ENCODE results near the gene SHLD1. TPM values are rescaled to one million over a fixed set of nuclear protein-coding genes. Genes with fewer than 3 reads are reported as not detected.

The SHLD1 gene
- total RNA-seq, 1 donor from 2014 or later, result 4.1 TPM

DNA sequence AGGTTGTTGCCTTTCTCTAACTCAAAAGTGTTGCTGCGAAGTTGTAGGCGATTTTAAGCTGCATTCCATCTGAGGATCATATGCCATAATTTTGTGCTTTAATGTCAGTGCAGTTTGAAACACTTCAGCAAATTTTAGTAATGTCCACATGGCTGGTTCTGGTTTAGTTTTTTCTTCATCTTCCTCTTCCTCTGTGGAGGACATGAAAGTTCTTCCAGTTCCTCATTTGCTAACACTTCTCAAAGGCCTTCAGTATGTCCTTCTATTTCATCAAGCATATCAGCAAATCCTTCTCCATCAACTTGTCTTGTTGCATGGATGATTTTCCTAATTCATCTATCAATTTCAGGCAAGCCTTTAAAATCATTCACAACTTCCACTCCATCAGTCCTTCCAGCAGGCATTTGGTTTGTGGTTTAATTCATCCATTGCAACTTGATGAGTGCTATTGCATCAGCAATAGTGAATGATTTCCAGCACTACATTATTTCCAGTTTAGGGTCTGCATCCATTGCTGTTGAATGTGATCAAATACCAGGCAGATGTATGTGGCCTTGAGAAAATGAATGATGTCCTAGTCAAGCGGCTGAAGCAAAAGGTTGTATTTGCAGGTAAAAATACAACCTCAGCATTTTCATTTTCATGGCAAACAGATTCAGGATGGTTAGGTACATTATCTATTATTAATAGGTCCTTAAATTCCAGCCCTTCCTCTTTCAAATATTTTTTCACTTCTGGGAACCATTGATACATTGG is 20.2 kb downstream of the SHLD1 start:
- no peak for DNase-seq (ENCODE audit: extremely low spot score, unreplicated experiment)
- Mint-ChIP-seq H3K4me1 (ENCODE audit: unreplicated experiment) (no peaks in the 10 kb centered on the region), H3K36me3 (no peaks in the 10 kb centered on the region), H3K9me3 (no peaks in the 10 kb centered on the region), H3K27me3 (no peaks in the 10 kb centered on the region), H3K27ac (no peak overlapping the region), H3K4me3 (no peak overlapping the region)
- TF ChIP-seq CTCF (conservative IDR thresholded peaks at IDR 0.05), result no peak

DNA sequence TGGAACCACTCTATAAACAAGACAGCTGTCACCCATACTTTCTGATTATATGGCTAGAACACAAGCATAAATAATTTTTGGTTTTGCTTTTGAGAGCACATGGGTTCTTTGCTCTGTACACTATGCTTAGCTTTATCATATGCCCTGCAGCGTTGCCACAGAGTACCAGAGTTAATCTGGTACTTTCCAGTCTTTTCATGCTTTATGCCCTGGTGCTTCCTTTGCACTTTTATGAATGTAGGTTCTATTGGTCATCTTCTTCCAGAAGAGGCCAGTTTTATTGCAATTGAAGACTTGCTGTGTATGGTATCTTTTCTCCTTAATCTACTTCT is 20.8 kb downstream of the SHLD1 start:
- no peak for DNase-seq (ENCODE audit: extremely low spot score, unreplicated experiment)
- Mint-ChIP-seq H3K9me3 (no peaks in the 10 kb centered on the region), H3K27ac (no peak overlapping the region), H3K4me1 (ENCODE audit: unreplicated experiment) (no peaks in the 10 kb centered on the region), H3K36me3 (no peaks in the 10 kb centered on the region), H3K4me3 (no peak overlapping the region), H3K27me3 (no peaks in the 10 kb centered on the region)
- no peak for TF ChIP-seq CTCF (conservative IDR thresholded peaks at IDR 0.05)

DNA sequence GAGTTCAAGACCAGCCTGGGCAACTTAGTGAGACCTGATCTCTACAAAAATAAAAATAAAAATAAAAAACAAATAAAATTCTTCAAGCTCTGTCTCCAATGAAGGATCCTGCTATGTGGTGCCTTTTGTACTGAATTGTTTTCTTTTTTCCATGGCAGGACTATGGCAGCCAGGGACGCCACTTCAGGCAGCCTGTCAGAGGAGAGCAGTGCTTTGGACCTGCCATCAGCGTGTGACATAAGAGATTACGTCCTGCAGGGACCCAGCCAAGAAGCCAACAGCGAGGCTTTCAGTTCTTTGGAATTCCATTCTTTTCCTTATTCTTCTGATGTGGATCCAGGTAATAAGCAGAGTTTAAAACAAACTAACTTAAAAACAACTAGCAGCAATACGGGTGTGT is 22.5 kb downstream of the SHLD1 start:
- DNase-seq (ENCODE audit: extremely low spot score, unreplicated experiment), result no peak
- no peak overlapping the region for H3K4me3 Mint-ChIP-seq
- H3K9me3 Mint-ChIP-seq, result no peaks in the 10 kb centered on the region
- H3K4me1 Mint-ChIP-seq (ENCODE audit: unreplicated experiment), result no peaks in the 10 kb centered on the region
- no peak overlapping the region for H3K27ac Mint-ChIP-seq
- no peaks in the 10 kb centered on the region for H3K36me3 Mint-ChIP-seq
- no peak for TF ChIP-seq CTCF (conservative IDR thresholded peaks at IDR 0.05)
- no peaks in the 10 kb centered on the region for H3K27me3 Mint-ChIP-seq

- no peak overlapping the region for H3K4me3 Mint-ChIP-seq
- H3K4me1 Mint-ChIP-seq (ENCODE audit: unreplicated experiment), result no peaks in the 10 kb centered on the region
- H3K27ac Mint-ChIP-seq, result no peak overlapping the region
- no peak for TF ChIP-seq CTCF (conservative IDR thresholded peaks at IDR 0.05)
- no peaks in the 10 kb centered on the region for H3K36me3 Mint-ChIP-seq
- H3K27me3 Mint-ChIP-seq, result no peaks in the 10 kb centered on the region
- no peaks in the 10 kb centered on the region for H3K9me3 Mint-ChIP-seq
- no peak for DNase-seq (ENCODE audit: extremely low spot score, unreplicated experiment)
Measured at GRCh38 chr20:5773589-5773988, 23.4 kb downstream of the SHLD1 start.

DNA sequence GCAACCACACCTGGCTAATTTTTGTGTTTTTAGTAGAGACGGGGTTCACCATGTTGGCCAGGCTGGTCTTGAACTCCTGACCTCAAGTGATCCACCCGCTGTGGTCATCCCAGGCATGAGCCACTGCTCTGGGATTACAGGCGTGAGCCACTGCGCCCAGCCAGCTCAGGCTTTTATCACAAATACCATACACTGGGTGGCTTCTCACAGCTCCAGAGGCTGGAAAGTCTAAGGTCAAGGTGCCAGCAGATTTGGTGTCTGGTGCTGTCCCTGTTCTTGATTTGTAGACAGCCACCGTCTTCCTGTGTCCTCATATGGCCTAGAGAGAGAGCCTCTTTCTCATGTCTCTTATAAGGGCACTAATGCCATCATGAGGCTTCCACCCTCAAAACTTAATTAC is 25.9 kb downstream of the SHLD1 start:
- Mint-ChIP-seq H3K4me1 (ENCODE audit: unreplicated experiment) (no peaks in the 10 kb centered on the region), H3K36me3 (peaks cover 4% of the 10 kb centered on the region), H3K9me3 (no peaks in the 10 kb centered on the region), H3K27ac (no peak overlapping the region), H3K4me3 (no peak overlapping the region), H3K27me3 (no peaks in the 10 kb centered on the region)
- no peak for TF ChIP-seq CTCF (conservative IDR thresholded peaks at IDR 0.05)
- no peak for DNase-seq (ENCODE audit: extremely low spot score, unreplicated experiment)

Data from type B pancreatic cell (in vitro differentiated cells).